GM23338 (cell line): ENCODE measurements around the gene NLGN1. TPM values are rescaled to one million over a fixed set of nuclear protein-coding genes. Genes with fewer than 3 reads are reported as not detected.
A peak's percentile ranks its signal among the peaks of the same experiment; 100 is the strongest.

Experiments
- ATAC-seq: fragments of 200-7000 bp; cut with Tn5 transposase; 3 replicates; pipeline ENCODE4 v1.9.1; 2020
- DNase-seq: peaks from one replicate; pipeline ENCODE4 v3.0.0-alpha.2; 2015; ENCODE audit warnings: low spot score
- H2AFZ ChIP-seq: fragments of 200-600 bp; sonication (generic); 2 replicates; pipeline ENCODE4 v1.8.0; 2016; ENCODE audit warnings: antibody characterized with exemption, mild to moderate bottlenecking, moderate library complexity
- H3F3A ChIP-seq: fragments of 200-600 bp; sonication (generic); replicated peaks from 2 replicates; pipeline ENCODE4 v1.8.0; 2017; ENCODE audit warnings: antibody characterized with exemption, mixed run types, low read depth
- H3K27ac ChIP-seq: fragments of 200-600 bp; sonication (generic); 2 replicates; pipeline ENCODE4 v1.6.1; 2016; ENCODE audit warnings: low read depth
- H3K27me3 ChIP-seq: fragments of 200-600 bp; sonication (generic); 2 replicates; pipeline ENCODE4 v1.8.0; 2016; ENCODE audit warnings: mild to moderate bottlenecking, mixed run types, moderate library complexity; ENCODE audit not compliant: insufficient read depth
- H3K36me3 ChIP-seq: fragments of 200-600 bp; sonication (generic); 2 replicates; pipeline ENCODE4 v1.8.0; 2016; ENCODE audit warnings: mild to moderate bottlenecking; ENCODE audit not compliant: insufficient read depth
- H3K4me1 ChIP-seq: fragments of 200-600 bp; sonication (generic); 2 replicates; pipeline ENCODE4 v1.8.0; 2016; ENCODE audit warnings: mild to moderate bottlenecking, moderate library complexity; ENCODE audit not compliant: insufficient read depth
- H3K4me2 ChIP-seq: fragments of 200-600 bp; sonication (generic); 2 replicates; pipeline ENCODE4 v1.7.1; 2017; ENCODE audit warnings: mixed run types
- H3K4me3 ChIP-seq: fragments of 200-600 bp; sonication (generic); 2 replicates; pipeline ENCODE4 v1.6.1; 2016; ENCODE audit warnings: mixed run types
- H3K79me2 ChIP-seq: fragments of 200-600 bp; sonication (generic); replicated peaks from 2 replicates; pipeline ENCODE4 v1.8.0; 2017; ENCODE audit warnings: mild to moderate bottlenecking; ENCODE audit not compliant: insufficient read depth
- H3K9me2 ChIP-seq: fragments of 200-600 bp; sonication (generic); 2 replicates; pipeline ENCODE4 v1.8.0; 2017; ENCODE audit not compliant: insufficient read depth
- H4K20me1 ChIP-seq: fragments of 200-600 bp; sonication (generic); replicated peaks from 2 replicates; pipeline ENCODE4 v1.8.0; 2017; ENCODE audit warnings: mild to moderate bottlenecking; ENCODE audit not compliant: insufficient read depth
- H3K27ac Mint-ChIP-seq: 2 replicates; pipeline ENCODE4 v1.8.0; 2020; ENCODE audit warnings: inconsistent platforms, mild to moderate bottlenecking, moderate library complexity, mixed read lengths
- H3K27me3 Mint-ChIP-seq: 3 replicates; pipeline ENCODE4 v1.8.0; 2022; ENCODE audit warnings: low read depth, mild to moderate bottlenecking, moderate library complexity, mixed read lengths, inconsistent platforms; ENCODE audit not compliant: insufficient read depth, poor library complexity
- H3K36me3 Mint-ChIP-seq: 3 replicates; pipeline ENCODE4 v1.8.0; 2021; ENCODE audit warnings: low read depth, mild to moderate bottlenecking, inconsistent platforms, moderate library complexity, mixed read lengths
- H3K4me1 Mint-ChIP-seq: 3 replicates; pipeline ENCODE4 v1.8.0; 2020; ENCODE audit warnings: mild to moderate bottlenecking, inconsistent platforms, mixed read lengths
- H3K4me3 Mint-ChIP-seq: 3 replicates; pipeline ENCODE4 v1.8.0; 2021; ENCODE audit warnings: moderate library complexity, mild to moderate bottlenecking, inconsistent platforms, mixed read lengths
- H3K9me3 Mint-ChIP-seq: 3 replicates; pipeline ENCODE4 v1.8.0; 2020; ENCODE audit warnings: moderate library complexity, mild to moderate bottlenecking, inconsistent platforms, mixed read lengths
- polyA plus RNA-seq: library from polyadenylated mRNA; unstranded; fragments of >200 nt; fragmentation: Nextera tagmentation; extraction: Ambion mirVana; gene quantifications from 2 replicates; pipeline ENCODE4 v1.2.1, GENCODE V29; 2016
- total RNA-seq: library from RNA; depleted of rRNA; stranded (reverse); fragments of >200 nt; shearing (Covaris generic); gene quantifications from 2 replicates; pipeline ENCODE4 v1.2.3, GENCODE V29; 2014
- TF ChIP-seq, protein P1 (sequence below), 2 experiments: fragments of 200-600 bp in 1 of 2; sonication (generic) in 1 of 2; conservative IDR thresholded peaks; 2 replicates each; pipeline versions ENCODE4 v1.5.1 to v1.6.1; 2016 to 2017; ENCODE audit warnings: antibody characterized with exemption in 2 of 2, low read depth in 2 of 2, mild to moderate bottlenecking in 2 of 2, moderate library complexity in 1 of 2
- TF ChIP-seq, protein P2 (sequence below): fragments of 250-450 bp; sonication (Bioruptor Pico); IDR thresholded peaks from 2 replicates; pipeline ENCODE4 v1.5.0; 2020; ENCODE audit warnings: mild to moderate bottlenecking, moderate library complexity

The NLGN1 gene
- total and polyA plus RNA-seq, 2 experiments from 2014 or later = 6.5 to 18.6 TPM

DNA sequence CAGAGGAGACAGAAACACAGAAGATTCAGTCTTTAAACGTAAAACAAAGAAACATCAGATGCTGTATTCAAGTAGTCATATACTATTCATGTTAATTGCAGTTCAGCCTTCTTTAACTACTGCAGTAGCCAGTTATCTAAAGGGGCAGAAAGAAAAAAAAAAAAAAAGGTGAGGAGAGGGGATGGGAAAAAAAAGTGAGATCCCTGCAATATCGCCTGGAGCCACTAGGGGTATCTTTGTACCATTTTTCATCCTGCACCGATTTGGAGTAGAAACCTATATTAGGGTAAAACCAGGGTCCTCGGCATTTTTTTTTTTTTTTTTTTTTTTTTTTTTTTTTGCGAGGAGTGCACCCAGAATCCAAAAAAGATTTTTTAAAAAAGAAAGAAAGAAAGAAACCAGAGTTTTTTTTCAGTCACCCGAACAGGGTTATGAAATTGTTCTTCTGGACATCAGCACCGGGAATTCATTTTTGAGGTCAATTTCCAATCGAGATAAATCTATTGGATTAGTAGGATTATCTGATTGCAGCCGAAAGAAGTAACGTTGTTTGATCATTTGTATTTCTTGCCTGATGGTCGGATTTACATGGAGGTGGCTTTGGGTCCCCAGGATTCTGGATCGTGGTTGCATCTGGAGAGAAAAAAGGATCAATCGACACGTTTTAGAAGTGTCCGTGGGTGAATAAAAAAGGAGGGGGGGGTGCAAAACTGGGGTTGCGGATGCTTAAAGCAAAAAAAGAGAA is 186.7 kb downstream of the NLGN1 start:
- H3K27ac Mint-ChIP-seq = 0 out of 2 replicates have a peak overlapping the region, but pooled peaks have one; percentile 58
- ATAC-seq = peak; percentile 35
- no peak overlapping the region for H3K27ac ChIP-seq

More for the DNA sequence above, 186.7 kb downstream of the NLGN1 start:
- no peaks in the 10 kb centered on the region for H3F3A ChIP-seq
- Mint-ChIP-seq H3K27me3 (peaks cover 9% of the 10 kb centered on the region), H3K4me1 (peaks cover 29% of the 10 kb centered on the region), H3K36me3 (no peaks in the 10 kb centered on the region; the same call in 2 of the 3 replicates), H3K4me3 (peak overlapping the region; percentile 90), H3K9me3 (no peaks in the 10 kb centered on the region)
- TF ChIP-seq, protein P1, sequence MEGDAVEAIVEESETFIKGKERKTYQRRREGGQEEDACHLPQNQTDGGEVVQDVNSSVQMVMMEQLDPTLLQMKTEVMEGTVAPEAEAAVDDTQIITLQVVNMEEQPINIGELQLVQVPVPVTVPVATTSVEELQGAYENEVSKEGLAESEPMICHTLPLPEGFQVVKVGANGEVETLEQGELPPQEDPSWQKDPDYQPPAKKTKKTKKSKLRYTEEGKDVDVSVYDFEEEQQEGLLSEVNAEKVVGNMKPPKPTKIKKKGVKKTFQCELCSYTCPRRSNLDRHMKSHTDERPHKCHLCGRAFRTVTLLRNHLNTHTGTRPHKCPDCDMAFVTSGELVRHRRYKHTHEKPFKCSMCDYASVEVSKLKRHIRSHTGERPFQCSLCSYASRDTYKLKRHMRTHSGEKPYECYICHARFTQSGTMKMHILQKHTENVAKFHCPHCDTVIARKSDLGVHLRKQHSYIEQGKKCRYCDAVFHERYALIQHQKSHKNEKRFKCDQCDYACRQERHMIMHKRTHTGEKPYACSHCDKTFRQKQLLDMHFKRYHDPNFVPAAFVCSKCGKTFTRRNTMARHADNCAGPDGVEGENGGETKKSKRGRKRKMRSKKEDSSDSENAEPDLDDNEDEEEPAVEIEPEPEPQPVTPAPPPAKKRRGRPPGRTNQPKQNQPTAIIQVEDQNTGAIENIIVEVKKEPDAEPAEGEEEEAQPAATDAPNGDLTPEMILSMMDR (conservative IDR thresholded peaks at IDR 0.05; ENCODE audit: low read depth in 2 of 2) = peak; percentile 64 to 75
- TF ChIP-seq, protein P2, sequence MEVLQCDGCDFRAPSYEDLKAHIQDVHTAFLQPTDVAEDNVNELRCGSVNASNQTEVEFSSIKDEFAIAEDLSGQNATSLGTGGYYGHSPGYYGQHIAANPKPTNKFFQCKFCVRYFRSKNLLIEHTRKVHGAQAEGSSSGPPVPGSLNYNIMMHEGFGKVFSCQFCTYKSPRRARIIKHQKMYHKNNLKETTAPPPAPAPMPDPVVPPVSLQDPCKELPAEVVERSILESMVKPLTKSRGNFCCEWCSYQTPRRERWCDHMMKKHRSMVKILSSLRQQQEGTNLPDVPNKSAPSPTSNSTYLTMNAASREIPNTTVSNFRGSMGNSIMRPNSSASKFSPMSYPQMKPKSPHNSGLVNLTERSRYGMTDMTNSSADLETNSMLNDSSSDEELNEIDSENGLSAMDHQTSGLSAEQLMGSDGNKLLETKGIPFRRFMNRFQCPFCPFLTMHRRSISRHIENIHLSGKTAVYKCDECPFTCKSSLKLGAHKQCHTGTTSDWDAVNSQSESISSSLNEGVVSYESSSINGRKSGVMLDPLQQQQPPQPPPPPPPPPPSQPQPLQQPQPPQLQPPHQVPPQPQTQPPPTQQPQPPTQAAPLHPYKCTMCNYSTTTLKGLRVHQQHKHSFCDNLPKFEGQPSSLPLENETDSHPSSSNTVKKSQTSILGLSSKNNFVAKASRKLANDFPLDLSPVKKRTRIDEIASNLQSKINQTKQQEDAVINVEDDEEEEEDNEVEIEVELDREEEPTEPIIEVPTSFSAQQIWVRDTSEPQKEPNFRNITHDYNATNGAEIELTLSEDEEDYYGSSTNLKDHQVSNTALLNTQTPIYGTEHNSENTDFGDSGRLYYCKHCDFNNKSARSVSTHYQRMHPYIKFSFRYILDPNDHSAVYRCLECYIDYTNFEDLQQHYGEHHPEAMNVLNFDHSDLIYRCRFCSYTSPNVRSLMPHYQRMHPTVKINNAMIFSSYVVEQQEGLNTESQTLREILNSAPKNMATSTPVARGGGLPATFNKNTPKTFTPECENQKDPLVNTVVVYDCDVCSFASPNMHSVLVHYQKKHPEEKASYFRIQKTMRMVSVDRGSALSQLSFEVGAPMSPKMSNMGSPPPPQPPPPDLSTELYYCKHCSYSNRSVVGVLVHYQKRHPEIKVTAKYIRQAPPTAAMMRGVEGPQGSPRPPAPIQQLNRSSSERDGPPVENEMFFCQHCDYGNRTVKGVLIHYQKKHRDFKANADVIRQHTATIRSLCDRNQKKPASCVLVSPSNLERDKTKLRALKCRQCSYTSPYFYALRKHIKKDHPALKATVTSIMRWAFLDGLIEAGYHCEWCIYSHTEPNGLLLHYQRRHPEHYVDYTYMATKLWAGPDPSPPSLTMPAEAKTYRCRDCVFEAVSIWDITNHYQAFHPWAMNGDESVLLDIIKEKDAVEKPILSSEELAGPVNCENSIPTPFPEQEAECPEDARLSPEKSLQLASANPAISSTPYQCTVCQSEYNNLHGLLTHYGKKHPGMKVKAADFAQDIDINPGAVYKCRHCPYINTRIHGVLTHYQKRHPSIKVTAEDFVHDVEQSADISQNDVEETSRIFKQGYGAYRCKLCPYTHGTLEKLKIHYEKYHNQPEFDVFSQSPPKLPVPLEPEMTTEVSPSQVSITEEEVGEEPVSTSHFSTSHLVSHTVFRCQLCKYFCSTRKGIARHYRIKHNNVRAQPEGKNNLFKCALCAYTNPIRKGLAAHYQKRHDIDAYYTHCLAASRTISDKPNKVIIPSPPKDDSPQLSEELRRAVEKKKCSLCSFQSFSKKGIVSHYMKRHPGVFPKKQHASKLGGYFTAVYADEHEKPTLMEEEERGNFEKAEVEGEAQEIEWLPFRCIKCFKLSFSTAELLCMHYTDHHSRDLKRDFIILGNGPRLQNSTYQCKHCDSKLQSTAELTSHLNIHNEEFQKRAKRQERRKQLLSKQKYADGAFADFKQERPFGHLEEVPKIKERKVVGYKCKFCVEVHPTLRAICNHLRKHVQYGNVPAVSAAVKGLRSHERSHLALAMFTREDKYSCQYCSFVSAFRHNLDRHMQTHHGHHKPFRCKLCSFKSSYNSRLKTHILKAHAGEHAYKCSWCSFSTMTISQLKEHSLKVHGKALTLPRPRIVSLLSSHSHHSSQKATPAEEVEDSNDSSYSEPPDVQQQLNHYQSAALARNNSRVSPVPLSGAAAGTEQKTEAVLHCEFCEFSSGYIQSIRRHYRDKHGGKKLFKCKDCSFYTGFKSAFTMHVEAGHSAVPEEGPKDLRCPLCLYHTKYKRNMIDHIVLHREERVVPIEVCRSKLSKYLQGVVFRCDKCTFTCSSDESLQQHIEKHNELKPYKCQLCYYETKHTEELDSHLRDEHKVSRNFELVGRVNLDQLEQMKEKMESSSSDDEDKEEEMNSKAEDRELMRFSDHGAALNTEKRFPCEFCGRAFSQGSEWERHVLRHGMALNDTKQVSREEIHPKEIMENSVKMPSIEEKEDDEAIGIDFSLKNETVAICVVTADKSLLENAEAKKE (CRISPR knock-in tag) = no peak
- DNase-seq = peak; percentile 77
- no peaks in the 10 kb centered on the region for H3K36me3 ChIP-seq
- H3K4me2 ChIP-seq = peak overlapping the region; percentile 79
- H3K79me2 ChIP-seq = no peaks in the 10 kb centered on the region
- H3K4me1 ChIP-seq = peaks cover 29% of the 10 kb centered on the region
- H3K27me3 ChIP-seq = peaks cover 5% of the 10 kb centered on the region
- no peaks in the 10 kb centered on the region for H3K9me2 ChIP-seq
- peak overlapping the region; percentile 69 for H3K4me3 ChIP-seq
- H4K20me1 ChIP-seq = no peaks in the 10 kb centered on the region
- H2AFZ ChIP-seq = peak overlapping the region; percentile 67
